Thymus (tissue), 11 donors: ENCODE measurements around the gene IWS1. TPM values are rescaled to one million over a fixed set of nuclear protein-coding genes. Genes with fewer than 3 reads are reported as not detected.
"Not testable (repeated sequence)": the region's sequence is repeated elsewhere in the genome, so short reads cannot be mapped to it uniquely, and the experiment has no call there.

Experiments
- DNase-seq, 9 donors: peaks; one replicate each; pipeline ENCODE4 v3.0.0-alpha.2; 2013; ENCODE audit warnings: low spot score in 9 of 9, low read depth in 6 of 9, missing footprints in 1 of 9
- H3K27ac ChIP-seq, 2 donors: one replicate each; pipeline ENCODE4 v1.5.1; 2013; ENCODE audit warnings: control low read depth in 1 of 2, low read depth in 1 of 2, low read length in 1 of 2, mild to moderate bottlenecking in 1 of 2, moderate library complexity in 1 of 2
- H3K27me3 ChIP-seq, 2 donors: one replicate each; pipeline ENCODE4 v1.5.1; 2013; ENCODE audit warnings: low read length in 1 of 2; ENCODE audit not compliant: control insufficient read depth in 2 of 2, insufficient read depth in 1 of 2
- H3K36me3 ChIP-seq, 2 donors: one replicate each; pipeline ENCODE4 v1.5.1; 2013; ENCODE audit warnings: low read length in 1 of 2, mild to moderate bottlenecking in 1 of 2, moderate library complexity in 1 of 2; ENCODE audit not compliant: control insufficient read depth in 2 of 2, insufficient read depth in 2 of 2
- H3K4me1 ChIP-seq, 2 donors: one replicate each; pipeline ENCODE4 v1.5.1; 2013; ENCODE audit warnings: low read length in 2 of 2; ENCODE audit not compliant: control insufficient read depth in 2 of 2, insufficient read depth in 2 of 2
- H3K4me3 ChIP-seq, 2 donors: one replicate each; pipeline ENCODE4 v1.5.1; 2013; ENCODE audit warnings: low read length in 2 of 2, control low read depth in 1 of 2, mild to moderate bottlenecking in 1 of 2
- H3K9me3 ChIP-seq, 2 donors: one replicate each; pipeline ENCODE4 v1.5.1; 2013; ENCODE audit warnings: low read length in 1 of 2, mild to moderate bottlenecking in 1 of 2; ENCODE audit not compliant: control insufficient read depth in 2 of 2, insufficient read depth in 1 of 2
- WGBS: extraction: QIAGEN DNeasy Blood & Tissue Kit; methylation state at CpG from one replicate; pipeline ENCODE4 v1.1.7; 2013; 5-methylcytosine and 5-hydroxymethylcytosine counted together
- polyA plus RNA-seq: library from polyadenylated mRNA; stranded (reverse); fragments of 200-250 nt; gene quantifications from one replicate; pipeline ENCODE4 v1.2.3, GENCODE V29; 2013
- total RNA-seq: library from RNA; stranded (reverse); fragments of 120-200 nt; gene quantifications from one replicate; pipeline ENCODE4 v1.2.4, GENCODE V29; 2013
- donor health status: healthy.

IWS1 gene
- total and polyA plus RNA-seq, 2 donors = 33.5 to 47.6 TPM

DNA sequence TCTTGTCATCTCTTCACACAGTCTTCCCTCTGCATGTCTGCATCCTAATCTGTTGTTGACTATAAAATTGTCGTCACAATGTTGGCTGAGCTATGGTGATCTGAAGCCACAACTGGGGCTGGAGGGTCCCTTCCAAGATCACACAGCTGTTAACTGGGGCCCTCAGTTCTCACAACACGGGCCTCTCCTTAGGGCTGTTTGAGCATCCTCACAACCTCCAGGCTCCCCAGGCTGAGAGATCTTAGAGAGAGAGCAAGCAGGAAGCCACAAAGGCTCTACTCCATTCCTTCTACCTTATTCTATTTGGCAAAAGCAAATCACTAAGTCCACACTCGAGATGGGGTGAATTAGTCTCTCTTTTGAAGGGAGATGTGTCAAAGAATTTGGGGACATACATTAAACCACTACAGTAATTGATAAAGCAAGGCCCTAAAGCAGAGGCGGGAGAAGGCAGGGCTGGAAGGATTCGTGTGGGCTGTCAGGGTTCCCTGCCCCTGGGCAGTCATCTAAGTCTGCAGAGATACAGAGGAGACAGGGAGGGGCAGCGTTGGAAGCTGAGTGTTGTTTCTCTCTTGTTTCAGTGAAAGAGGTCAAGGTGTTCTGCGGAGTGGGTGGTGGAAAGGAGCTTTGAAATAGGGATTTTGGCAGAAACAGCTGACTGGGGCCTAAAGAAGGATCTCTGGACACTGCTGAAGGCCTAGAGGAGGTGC lies 25.1 kb upstream of the IWS1 start:
- no peaks in the 10 kb centered on the region for H3K4me1 ChIP-seq
- no peak overlapping the region for H3K27ac ChIP-seq
- no peak overlapping the region for H3K4me3 ChIP-seq
- no peaks in the 10 kb centered on the region for H3K9me3 ChIP-seq
- H3K27me3 ChIP-seq = peaks cover 0 to 2% of the 10 kb centered on the region in 2 donors
- no peak for DNase-seq
- 91% methylated on average over 7 of the region's 7 CpGs for WGBS
- no peaks in the 10 kb centered on the region for H3K36me3 ChIP-seq

DNA sequence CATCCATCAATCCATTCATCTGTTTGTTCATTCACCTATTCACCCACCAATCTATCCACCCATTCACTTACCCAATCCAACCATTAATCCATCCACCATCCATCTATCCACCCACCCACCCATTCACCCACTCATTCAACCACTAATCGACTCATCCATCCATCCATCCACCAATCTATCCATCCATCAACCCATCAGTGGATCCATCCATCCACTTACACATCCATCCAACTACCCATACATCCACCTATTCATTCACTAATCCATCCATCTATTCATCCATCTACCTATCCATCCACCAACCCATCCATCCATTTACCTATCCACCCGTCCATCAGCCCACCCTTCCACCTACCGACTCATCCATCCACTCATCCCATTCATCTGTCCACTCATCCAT lies 20.5 kb upstream of the IWS1 start:
- WGBS = 94% methylated on average over 3 of the region's 3 CpGs
- no peak overlapping the region for H3K4me3 ChIP-seq
- H3K36me3 ChIP-seq = no peaks in the 10 kb centered on the region
- peaks cover 0 to 2% of the 10 kb centered on the region in 2 donors for H3K27me3 ChIP-seq
- H3K4me1 ChIP-seq = no peaks in the 10 kb centered on the region
- H3K27ac ChIP-seq = no peak overlapping the region
- H3K9me3 ChIP-seq = no peaks in the 10 kb centered on the region
- no peak for DNase-seq

DNA sequence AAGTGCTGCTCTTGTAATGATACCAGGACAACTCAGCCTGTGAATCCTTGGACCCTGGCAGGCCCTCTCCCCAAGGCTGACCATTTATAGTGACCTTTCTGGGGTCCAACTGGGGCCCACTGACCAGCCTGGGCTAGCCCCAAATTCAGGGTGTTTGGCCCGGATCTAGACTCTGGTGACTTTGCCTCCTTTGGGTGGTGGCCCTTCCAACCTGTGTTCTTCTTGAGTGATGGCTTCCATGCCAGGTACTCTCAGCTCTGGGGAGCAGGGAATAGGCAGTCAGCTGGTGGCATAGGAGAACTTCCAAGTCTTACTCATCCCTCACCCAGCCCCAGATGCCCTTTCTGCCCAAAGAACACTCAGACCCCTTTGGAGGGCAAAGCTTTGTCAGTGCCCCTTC lies 19.5 kb upstream of the IWS1 start:
- no peaks in the 10 kb centered on the region for H3K9me3 ChIP-seq
- 98% methylated on average over 1 of the region's 1 CpG for WGBS
- H3K27ac ChIP-seq = no peak overlapping the region
- H3K27me3 ChIP-seq = peaks cover 0 to 2% of the 10 kb centered on the region in 2 donors
- no peaks in the 10 kb centered on the region for H3K36me3 ChIP-seq
- H3K4me3 ChIP-seq = no peak overlapping the region
- no peaks in the 10 kb centered on the region for H3K4me1 ChIP-seq
- DNase-seq = no peak

GRCh38 chr2:127545189-127545588 lies 18.9 kb upstream of the IWS1 start:
- no peak overlapping the region for H3K4me3 ChIP-seq
- WGBS = 65% methylated on average over 6 of the region's 6 CpGs

GRCh38 chr2:127543013-127543501 lies 16.8 kb upstream of the IWS1 start:
- H3K27me3 ChIP-seq, DNase-seq, H3K4me3 ChIP-seq, H3K36me3 ChIP-seq, H3K9me3 ChIP-seq, H3K27ac ChIP-seq, H3K4me1 ChIP-seq: not testable (repeated sequence)
- 80% methylated on average over 8 of the region's 8 CpGs for WGBS

More at GRCh38 chr2:127545189-127545588, 18.9 kb upstream of the IWS1 start:
- H3K27ac ChIP-seq = no peak overlapping the region
- H3K9me3 ChIP-seq = no peaks in the 10 kb centered on the region
- no peak for DNase-seq
- H3K4me1 ChIP-seq = no peaks in the 10 kb centered on the region
- H3K36me3 ChIP-seq = no peaks in the 10 kb centered on the region
- peaks cover 0 to 2% of the 10 kb centered on the region in 2 donors for H3K27me3 ChIP-seq

DNA sequence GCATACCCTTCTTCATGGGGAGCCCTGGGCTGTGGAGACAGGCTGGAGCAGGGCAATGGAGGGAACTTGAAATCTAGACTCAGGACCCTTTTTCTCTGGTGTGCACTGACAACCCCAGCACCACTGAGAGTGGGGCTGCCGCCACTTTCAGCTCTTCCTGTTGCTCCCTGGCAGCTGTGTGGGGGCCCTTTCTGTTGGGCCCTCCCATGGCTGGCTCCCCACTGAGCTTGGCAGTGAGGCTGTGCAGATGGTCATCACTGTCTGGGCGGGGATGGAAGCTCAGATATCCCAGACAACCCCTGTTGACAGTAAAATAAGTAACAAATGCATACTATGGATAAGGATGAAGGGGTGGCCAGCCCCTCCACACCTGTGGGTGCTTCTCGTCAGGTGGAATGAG lies 15.9 kb upstream of the IWS1 start:
- Histone ChIP-seq H3K4me3 (no peak overlapping the region), H3K27ac (no peak overlapping the region), H3K36me3 (no peaks in the 10 kb centered on the region), H3K4me1 (no peaks in the 10 kb centered on the region), H3K27me3 (peaks cover 0 to 2% of the 10 kb centered on the region in 2 donors), H3K9me3 (no peaks in the 10 kb centered on the region)
- no peak for DNase-seq
- WGBS = 84% methylated on average over 3 of the region's 3 CpGs

DNA sequence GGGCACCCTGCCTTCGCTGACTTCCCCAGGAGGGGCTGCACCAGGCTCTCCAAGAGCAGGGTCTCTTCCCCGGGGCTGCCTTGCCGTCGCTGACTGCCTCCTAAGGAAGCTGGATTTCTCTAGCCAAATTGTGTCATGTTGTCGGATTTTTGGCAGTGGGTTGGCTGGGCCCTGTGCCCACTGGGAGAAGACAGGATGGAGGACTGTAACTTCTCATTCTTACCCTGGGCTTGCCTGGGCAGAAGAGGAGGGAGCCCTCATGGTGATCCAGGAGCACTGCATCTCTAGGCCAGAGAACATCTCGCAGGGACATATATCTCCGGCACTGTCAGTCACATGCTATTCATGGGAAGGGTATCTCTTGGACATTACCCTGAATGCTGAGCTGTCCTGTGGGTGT lies 15.5 kb upstream of the IWS1 start:
- Histone ChIP-seq H3K4me1 (no peaks in the 10 kb centered on the region), H3K27me3 (no peaks in the 10 kb centered on the region), H3K4me3 (no peak overlapping the region), H3K36me3 (no peaks in the 10 kb centered on the region), H3K27ac (no peak overlapping the region), H3K9me3 (no peaks in the 10 kb centered on the region)
- no peak for DNase-seq
- 84% methylated on average over 7 of the region's 7 CpGs for WGBS

- Histone ChIP-seq H3K36me3 (no peaks in the 10 kb centered on the region), H3K4me3 (no peak overlapping the region), H3K9me3 (no peaks in the 10 kb centered on the region), H3K27ac (no peak overlapping the region), H3K4me1 (no peaks in the 10 kb centered on the region), H3K27me3 (no peaks in the 10 kb centered on the region)
- DNase-seq = no peak
- 96% methylated on average over 5 of the region's 5 CpGs for WGBS
Measured at GRCh38 chr2:127537644-127538043, 11.4 kb upstream of the IWS1 start.

DNA sequence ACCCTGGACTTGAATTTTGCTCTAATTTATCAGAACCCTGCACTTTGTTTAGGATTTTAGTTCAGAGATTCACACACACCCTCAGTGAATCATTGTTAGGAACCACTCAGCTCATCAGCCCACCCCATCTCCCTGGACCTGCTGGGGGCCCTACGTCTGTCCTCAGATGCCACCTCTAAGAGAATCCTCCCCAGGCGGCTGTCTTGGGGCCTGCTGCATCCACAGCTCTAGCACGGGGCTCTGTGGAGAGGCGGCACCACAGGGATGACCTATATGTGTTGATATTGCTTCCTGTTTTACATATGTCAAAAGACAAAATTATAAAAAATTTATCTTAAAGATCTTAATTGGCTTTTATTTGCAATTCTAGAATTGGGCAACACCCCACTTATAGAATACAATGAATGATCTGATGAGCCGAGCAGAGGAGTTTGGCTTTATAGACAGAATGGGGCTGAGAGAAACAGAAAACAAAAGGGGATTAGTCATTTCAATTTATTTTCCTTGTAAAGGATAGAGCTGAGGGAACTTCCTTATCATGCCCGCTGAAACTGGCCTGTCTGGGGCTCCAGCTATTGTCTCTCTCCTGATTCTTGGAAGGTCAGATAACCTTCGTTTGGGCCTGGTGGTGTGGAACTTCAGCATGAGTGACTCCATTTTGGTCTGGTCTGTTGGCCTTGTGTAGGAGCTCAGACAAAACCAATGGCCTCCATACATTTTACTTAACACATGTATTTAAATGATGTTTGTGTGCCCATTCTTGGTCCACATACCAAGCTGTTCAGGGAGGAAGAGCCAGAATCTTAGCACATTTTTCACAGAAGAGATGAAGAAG lies 10.6 kb upstream of the IWS1 start:
- WGBS = 95% methylated on average over 7 of the region's 7 CpGs
- no peaks in the 10 kb centered on the region for H3K9me3 ChIP-seq
- DNase-seq = no peak
- no peak overlapping the region for H3K27ac ChIP-seq
- H3K4me3 ChIP-seq = no peak overlapping the region
- no peaks in the 10 kb centered on the region for H3K4me1 ChIP-seq
- H3K27me3 ChIP-seq = no peaks in the 10 kb centered on the region
- H3K36me3 ChIP-seq = no peaks in the 10 kb centered on the region
